Measurements from ENCODE around the gene ZG16B.
A peak's percentile ranks its signal among the peaks of the same experiment; 100 is the strongest.

Gene ZG16B

DNA sequence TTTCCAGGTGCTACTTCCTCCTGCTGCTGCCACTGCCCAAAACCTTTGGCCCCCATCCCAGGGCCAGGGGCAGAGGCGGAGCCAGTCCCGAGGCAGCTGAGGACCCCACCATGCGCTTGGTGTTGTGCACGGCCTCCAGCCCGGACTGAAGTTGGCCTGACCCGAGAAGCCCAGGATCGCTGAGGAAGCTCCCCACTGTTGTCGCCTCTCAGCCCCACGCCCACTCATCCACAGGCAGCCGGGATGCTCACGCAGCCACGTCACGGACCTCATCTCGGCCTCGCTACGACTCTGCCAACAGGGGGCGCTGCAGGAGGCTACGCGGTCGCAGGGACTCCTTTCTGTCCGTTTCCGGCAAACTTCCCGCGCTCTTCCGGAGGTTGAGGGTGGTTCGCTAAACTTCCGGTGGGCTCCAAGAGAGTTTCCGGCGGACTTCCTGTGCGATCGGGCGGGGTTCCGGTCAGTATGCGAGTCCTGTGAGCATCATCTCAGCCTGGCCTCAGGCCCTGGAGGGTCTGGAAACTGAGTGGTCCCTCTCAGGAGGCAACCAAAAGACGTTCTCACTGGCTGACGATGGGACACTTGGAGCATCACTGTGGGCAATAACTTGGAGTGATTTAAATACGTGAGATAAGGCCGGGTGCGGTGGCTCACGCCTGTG lies 12.4 kb downstream of the ZG16B start:
- DNase-seq (ENCODE audit: low read depth in 2 of 2, low spot score in 1 of 2) = peak; percentile 32 to 42

DNA sequence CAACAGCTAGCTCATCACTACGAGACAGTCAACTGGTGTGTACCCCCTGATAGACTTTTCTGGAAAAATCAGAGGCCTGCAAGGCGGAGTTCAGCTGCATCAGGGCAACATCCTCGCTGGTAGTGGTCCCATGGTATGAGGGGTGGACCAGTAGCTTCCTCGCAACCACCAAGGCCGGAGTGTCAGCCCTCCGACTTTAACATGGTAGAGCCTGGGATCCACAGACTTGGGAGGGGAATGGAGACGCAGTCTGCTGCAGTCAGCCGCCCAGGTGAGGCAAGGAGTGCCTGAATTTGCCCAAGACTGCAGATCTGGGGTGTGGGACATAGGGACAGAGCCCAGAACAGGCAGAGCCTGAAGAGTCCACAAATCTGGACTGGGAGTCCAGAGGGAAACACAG lies 13.4 kb downstream of the ZG16B start:
- DNase-seq (ENCODE audit: low read depth in 2 of 2, low spot score in 1 of 2) = no peak

DNA sequence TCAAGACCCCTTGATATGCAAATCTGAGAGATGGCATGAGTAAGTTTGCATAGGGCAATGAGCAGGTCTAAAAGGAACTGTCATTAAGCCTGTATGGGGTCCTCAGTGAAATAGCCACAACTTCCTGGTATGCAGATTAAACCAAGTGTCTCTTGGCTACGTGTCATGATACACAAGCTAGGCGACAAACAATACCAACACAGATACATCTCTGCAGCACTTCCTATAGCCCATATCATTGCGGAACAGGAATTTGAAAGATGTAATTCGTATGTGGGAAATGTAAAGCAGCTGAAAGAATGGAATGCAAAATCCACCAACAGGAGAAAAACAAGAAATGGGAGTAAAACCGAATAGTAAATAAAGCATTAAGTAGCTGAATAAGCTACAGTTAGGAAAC lies 15.0 kb downstream of the ZG16B start:
- no peak for DNase-seq (ENCODE audit: low read depth in 2 of 2, low spot score in 1 of 2)

DNA sequence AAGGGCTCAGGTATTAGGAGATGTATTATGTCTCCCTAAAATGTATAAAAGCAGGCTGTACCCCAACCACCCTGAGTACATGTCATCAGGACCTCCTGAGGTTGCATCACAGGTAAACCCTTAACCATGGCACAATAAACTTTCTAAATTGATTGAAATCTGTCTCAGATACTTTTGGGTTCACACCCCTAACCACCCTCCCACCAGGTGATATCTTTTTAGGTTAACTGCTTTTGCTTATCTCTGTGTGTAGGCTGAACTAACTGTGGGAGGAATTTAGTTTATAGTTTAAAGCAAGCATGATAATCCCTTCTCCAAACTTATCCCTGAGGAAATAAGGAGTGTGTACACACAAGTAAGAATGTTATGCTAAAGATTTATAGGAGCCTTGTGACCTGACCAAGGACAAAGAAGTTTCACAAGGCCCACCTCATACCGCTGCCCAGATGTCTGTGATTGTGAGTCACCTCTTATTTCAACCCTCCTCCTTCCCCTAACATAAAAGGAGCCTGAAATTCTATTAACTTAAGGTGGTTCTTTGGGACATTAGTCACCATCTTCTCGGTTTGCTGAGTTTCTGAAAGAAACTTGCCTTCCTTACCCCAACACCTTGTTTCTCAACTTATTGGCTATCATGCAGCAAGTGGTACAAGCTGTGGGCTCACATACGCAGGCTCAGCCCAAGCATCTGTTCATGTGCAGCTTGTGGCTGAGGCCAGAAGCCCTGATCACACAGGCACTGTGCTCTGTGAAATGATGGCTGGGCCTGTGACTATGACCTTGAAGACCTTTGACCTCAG lies 16.6 kb downstream of the ZG16B start:
- DNase-seq (ENCODE audit: low read depth in 2 of 2, low spot score in 1 of 2) = no peak

DNA sequence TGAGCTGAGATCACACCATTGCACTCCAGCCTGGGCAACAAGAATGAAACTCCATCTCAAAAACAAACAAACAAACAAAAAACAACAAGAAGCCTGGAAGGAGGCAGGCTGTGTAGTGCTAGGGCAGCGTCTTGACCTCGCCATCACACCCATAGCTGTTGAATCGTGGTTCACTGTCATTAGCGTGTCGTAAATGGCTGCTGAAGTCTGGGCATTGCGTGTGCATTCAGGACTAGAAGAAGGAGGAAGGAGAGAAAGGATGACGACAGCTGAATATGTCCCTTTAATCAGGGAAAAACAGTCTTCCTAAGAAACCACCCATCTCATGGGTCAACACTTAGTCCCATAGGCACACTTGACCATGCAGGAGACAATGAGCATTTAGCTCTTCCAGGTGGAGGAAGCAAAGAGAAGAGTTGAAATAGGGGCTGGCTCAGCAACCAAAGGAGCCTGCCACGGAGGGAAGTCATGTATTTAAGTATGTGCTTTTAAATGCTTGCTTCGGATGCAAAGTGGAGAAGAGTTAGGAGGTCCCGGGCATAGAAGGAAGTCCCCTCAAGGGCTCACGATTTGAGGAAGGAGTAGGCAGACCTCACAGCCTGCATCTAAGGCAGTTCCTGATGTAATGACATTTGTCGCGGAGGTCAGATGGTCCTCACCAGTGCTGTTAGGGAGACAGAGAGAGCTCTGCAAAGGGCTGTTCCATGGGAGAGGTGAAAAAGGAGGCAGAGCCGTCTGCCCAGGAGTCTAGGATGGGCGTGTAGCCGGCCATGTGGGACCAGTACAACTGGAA lies 19.0 kb downstream of the ZG16B start:
- DNase-seq (ENCODE audit: low read depth in 2 of 2, low spot score in 1 of 2) = no peak

DNA sequence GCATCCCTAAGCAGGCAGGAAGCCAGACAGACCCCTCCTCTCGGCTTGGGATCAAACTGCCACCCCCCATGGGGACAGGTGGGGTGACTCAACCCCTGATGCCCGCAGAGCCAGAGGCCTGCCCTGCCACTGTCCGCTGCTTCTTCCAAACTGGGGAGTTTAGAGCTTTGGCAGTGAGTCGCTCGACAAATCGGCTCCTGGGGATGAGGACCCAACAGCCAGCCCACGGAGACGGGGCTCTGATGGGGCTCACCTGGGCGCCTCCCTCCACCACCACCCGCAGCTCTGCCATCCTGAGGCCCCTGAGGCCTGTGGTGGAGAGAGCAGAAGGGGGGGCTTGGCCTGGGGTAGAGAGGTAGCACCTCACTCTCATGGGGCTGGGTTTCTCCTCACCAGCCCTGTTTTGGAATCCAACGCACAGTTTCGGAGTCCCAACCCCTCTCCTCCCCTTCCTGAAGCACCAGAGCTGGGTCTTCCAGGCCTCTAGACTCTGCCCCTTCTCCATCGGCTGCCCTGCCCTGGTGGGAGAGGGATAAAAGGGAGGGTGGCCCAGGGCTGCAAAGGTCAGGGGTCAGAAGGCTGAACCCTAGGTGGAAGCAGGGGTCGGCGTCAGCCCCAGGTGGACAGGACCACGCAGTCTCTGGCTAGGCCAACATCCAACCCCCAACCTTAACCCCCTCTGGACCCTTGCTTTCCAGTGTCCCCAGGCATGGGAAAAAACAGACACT lies 22.1 kb downstream of the ZG16B start:
- DNase-seq (ENCODE audit: low read depth in 2 of 2, low spot score in 1 of 2) = no peak

DNA sequence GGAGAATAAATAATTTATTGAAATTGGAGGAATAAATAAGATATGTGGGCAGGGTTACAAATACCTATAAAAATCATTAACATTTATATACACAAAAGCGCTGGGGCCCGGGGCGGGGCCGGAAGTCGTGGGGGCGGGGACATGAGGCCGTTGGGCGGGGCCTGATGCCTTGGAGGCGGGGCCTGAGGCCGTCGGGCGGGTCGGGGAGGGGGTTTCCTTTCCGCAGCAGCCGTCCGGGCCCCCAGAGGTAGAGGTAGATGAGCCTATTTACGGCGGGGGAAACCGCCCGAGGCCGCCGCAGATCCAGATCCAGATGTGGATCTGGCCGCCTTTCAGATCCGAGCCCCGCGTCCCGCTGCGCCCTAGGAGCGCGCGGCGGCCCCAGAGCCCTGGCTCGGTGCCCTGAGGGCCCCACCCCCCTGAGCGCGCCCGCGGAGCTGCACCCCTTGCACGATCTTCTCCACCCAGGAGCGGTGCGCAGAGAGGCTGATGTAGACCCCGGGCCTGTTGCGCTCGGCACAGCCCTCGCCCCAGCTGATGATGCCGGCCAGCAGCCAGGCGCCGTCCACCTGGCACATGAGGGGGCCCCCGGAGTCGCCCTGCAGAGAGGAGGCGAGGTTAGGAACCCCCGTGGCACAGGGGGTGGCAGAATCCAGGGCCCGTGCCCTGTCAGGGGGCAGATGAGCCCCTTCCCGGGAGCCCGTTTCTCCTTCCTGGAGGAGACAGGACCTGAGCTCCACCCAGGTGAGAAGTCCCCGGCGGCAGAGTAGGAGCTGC lies 22.8 kb downstream of the ZG16B start:
- DNase-seq (ENCODE audit: low read depth in 2 of 2, low spot score in 1 of 2) = no peak

DNA sequence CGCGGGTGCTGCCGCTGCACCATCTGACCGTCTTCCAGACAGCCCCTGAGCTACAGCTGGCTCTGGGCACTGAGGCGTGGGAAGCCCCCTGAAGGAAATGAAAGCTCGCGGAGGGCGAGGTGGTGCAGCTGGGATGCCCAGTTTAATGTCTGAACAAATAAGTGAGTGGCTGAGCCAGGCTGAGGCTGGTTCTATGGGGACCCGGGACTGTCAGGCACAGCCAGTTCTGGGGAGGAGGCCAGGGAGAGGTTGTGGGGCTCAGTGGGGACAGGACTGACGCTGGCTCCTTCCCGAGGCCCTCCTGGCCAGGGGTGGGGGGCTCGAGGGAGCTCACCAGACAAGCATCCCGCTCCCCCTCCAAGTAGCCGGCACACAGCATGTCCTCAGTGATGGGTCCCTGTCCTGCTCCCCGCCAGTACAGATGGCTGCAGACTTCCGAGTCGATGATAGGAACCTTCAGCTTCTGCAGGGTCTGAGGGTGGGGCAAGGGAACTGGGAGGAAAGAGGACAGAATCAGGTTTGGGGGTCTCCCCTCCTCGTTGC lies 23.5 kb downstream of the ZG16B start:
- no peak for DNase-seq (ENCODE audit: low read depth in 2 of 2, low spot score in 1 of 2)

DNA sequence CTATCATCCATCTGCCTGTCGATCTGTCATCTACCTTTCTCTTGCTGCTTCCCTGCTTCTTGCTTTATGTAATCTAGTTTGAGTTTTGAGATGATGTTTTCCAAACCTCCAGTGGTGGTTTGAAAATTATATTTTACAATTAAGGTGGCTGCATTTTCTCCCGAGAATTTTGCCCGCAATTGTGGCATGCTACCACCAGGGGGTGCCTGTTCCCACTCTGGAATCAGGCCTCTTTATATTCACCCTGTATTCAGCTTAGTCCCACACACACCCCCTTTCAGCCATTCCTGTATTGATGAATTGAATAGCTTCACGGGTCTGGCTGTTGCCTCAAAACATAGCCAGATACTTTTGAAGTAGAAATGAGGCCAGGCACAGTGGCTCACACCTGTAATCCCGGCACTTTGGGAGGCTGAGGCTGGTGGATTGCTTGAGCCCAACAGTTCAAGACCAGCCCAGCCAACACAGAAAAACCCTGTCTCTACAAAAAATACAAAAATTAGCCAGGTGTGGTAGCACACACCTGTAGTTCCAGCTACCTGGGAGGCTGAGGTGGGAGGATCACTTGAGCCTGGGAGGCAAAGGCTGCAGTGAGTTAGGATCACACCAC lies 24.7 kb downstream of the ZG16B start:
- DNase-seq (ENCODE audit: low read depth in 2 of 2, low spot score in 1 of 2) = no peak

DNA sequence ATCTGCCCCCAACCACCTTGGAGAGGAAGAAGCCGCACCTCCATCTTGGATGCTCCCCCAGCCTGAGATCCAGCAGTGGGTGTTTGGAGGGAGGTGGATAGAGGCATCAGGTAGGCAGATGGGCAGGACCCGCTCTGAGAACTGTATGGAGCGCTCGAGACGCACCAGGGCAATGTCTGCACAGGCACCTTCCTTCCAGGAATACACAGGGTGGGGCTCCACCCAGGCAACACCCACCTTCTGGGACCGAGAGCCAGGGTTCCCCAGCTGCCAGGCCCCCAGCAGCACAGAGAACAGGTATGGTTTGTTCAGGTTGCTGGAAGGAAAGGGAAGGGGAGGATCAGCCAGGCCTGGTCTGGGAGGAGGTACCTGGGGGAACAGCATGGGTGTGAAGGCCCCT lies 25.4 kb downstream of the ZG16B start:
- DNase-seq (ENCODE audit: low read depth in 2 of 2, low spot score in 1 of 2) = no peak

DNA sequence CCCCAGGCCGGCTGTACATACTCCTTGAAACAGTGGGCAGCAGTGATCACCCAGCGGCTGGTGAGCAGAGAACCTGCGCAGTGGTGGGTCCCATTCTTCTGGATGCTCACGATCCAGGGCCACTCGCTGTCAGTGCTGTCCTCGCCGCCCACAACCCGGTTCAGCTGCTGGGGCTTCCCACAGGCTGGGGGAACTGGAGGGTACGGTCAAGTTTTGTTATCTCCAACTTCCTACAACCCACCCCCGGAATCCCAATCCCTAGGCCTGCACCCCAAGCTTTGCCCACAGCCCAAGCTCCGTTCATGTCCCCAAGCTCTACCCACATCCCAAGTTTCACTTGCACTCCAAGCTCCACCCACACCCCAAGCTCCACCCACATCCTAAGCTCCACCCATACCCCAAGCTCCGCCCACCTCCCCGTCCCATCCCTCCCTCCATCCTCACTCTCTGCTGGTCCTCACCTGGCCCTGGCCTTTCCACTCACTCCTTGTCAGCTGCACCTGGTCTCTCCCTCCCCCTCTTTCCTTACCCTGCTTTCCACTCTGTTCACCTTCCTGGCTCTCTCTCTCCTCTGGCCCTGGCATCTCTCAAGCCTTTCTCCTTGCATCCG lies 26.1 kb downstream of the ZG16B start:
- no peak for DNase-seq (ENCODE audit: low read depth in 2 of 2, low spot score in 1 of 2)

DNA sequence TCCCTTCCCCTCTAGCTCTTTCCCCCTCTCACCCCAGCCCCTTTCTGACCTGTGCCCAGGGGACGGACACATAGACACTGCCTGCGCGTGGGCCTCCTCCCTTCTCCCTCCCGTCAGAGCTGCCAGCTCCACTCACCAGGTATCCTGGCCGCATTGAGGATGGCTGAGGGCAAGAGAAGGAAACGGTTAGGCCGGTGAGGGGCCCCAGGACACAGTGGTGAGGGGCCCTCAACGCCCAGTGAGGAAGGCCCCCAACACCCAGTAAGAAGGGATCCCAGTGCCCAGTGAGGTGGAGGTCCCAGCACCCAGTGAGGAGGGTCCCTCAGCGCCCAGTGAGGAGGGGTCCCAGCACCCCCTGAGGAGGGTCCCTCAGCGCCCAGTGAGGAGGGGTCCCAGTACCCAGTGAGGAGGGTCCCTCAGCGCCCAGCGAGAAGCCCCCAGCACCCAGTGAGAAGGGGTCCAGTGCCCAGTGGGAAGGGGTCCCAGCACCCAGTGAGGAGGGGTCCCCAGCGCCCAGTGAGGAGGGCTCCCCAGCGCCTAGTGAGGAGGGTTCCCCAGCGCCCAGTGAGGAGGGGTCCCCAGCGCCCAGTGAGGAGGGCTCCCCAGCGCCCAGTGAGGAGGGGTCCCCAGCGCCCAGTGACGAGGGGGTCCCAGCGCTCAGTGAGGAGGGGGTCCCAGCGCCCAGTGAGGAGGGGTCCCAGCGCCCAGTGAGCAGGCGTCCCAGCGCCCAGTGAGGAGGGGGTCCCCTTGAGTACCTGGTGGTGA lies 26.8 kb downstream of the ZG16B start:
- DNase-seq (ENCODE audit: low read depth in 2 of 2, low spot score in 1 of 2) = no peak

DNA sequence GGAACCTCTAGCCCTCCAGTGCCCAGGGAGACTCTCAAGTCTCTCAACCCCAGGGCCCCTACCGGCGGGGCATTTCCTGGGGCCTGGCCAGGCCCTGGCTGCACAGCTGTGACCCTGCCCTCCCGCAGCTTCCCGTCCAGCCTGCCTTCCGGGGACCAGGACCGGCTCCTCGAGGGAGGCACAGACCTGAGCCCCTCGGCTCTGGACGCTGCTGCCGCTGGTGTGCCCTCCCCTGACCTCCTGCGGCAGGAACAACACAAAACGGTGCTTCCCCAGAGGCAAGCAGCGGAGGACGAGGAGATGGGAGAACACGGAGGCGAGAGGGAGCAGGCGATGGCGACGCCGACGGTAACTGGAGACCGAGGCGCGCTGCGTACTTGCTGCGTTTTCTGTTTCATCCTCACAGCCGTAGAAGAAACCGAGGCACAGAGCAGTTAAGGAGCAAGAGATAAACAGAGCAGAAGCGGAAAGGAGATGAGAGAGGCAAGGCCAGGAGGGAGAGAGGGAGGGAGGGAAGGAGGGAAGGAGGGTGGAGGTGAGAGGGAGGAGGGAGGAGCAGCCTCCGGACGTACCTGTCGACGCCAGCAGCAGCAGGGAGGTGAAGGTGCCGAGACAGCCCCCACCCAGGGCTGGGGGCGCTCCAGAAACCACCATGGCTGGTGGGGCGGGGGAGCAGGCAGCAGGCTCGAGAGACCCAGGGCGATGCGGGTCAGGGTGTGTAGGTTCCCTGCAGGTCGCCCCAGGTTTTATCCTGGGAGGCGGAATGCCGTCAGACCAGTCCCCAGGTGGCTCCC lies 27.5 kb downstream of the ZG16B start, which contains the start of gene PRSS22:
TSS of gene PRSS22 (minus strand) at position 720 of the 794 bp plus-strand sequence. CDS start at position 654, 66 bp downstream.
- DNase-seq (ENCODE audit: low read depth in 2 of 2, low spot score in 1 of 2) = no peak

DNA sequence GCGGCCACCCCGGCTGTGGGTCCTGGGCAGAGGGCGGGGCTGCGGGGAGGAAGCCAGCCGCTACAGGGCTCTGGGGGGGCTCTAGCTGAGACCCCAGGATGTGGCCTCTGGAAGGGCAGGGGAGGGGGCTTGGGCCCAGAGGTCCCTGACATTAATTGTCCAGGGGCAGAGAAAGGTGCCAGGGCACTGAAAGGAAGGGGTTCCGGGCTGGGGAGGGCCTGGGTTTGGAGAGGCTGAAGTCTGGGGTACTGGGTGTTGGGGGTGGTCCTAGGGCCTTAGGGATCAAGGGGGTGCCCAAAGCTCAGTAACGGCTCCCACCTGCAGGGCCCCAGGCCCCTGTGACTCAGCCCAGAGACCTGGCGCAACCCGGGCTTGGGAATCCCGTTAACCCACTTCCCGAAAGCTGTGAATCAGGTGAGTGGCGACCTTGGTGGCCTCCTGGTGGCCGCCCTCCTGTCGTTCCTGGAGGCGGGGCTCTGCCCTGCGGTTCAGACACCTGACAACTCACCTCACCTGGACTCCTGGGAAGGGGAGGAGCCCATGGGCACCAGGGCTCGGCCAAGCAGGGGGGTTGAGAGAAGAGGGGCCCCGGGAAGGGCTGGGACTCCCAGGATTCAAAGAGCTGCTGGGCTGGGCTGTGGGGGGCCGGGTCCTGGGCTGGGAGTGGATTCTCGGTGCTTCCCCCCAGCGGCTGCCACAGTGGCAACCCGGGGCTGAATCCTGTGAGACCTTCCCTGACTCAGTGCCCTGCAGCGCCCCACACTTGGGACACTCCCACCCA lies 28.3 kb downstream of the ZG16B start:
- no peak for DNase-seq (ENCODE audit: low read depth in 2 of 2, low spot score in 1 of 2)

DNA sequence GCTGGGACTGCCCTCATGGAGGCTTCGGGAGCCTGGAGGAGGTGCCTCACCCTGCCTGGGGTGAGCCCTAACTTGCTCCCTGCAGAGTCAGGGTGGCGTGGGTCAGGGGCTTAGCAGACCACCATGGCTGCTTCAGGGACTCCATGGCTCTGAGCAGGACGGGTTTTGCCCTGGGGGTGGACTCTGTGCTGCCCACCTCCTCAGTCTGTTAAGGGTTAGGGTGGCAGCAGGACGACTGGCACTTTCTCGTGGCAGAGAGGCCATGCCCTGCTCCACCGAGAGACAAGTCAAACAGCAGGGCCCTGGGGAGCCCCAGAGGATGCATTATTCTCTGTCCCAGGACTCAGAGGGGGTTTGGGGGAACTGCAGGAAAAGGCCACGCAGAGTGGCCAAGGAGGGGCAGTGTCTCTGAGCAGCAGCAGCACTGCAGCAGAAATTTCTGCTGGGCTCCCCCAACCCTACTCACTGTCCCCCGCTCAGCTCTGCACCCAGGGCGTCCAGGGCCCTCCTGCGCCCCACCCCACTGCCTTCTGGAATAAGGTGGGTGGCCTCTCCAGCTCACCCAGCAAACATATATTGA lies 29.7 kb downstream of the ZG16B start:
- no peak for DNase-seq (ENCODE audit: low read depth in 2 of 2, low spot score in 1 of 2)

DNA sequence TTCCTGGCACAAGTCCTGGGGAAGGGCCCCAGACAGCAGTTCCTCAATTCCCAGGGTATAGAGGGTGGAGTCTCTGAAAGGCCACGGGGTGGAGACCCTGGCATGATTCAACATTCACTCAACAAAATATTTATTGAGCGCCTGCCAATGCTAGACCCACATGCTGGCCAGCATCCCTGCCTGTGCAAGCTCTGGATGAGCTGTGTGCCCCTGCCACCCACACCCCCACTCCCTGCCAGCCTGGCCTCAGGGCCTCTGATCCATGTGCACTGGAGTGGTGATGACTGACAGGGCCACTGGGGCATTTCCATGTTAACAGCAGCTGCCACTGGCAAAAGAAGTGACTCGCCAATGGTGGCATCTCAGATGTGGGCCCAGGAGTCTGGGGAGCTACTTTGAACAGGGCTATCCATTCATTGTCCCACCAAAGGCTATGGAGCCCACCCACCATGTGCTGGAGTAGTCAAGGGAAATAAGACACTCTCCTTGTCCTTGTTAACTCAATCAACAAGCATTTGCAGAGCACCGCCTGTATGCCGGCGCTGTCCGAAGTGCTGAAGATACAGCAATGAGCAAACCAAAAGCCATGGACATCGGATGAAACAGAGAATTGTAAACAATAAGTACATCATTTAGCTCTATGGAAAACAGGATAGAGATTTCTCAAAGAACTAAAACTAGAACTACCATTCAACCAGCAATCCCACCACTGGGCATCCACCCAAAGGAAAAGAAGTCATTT lies 30.9 kb downstream of the ZG16B start:
- DNase-seq (ENCODE audit: low read depth in 2 of 2, low spot score in 1 of 2) = no peak

Data from stimulated activated CD8-positive, alpha-beta memory T cell treated with anti-CD3 and anti-CD28 coated beads, Interleukin-4, amount 100 ng/mL, for 4 hours (primary cell).